Activated CD8-positive, alpha-beta T cell treated with anti-CD3 and anti-CD28 coated beads for 36 hours (primary cell): ENCODE data around the gene TBC1D21. TPM values are rescaled to one million over a fixed set of nuclear protein-coding genes. Genes with fewer than 3 reads are reported as not detected.
"Not testable (repeated sequence)": the region's sequence is repeated elsewhere in the genome, so short reads cannot be mapped to it uniquely, and the experiment has no call there.

ENCODE experiments used
- ATAC-seq: fragments of 200-7000 bp; cut with Tn5 transposase; one replicate; pipeline ENCODE4 v1.10.0; 2021; ENCODE audit warnings: mild to moderate bottlenecking, moderate library complexity
- CTCF ChIA-PET: fragments of 350-600 bp; sonication (Branson Sonifier 250); formaldehyde crosslinking; loops from one replicate; lab custom pipeline; 2021; ENCODE audit warnings: antibody characterized with exemption; lab: Charles Lee
- POLR2A ChIA-PET: fragments of 350-600 bp; sonication (Branson Sonifier 250); formaldehyde crosslinking; loops from one replicate; lab custom pipeline; 2021; ENCODE audit warnings: antibody characterized with exemption; lab: Charles Lee
- DNase-seq: peaks from one replicate; pipeline ENCODE4 v3.0.0-alpha.2; 2020
- H3K27ac Mint-ChIP-seq: one replicate; pipeline ENCODE4 v1.8.0; 2021; ENCODE audit warnings: mild to moderate bottlenecking, mixed read lengths
- H3K27me3 Mint-ChIP-seq: one replicate; pipeline ENCODE4 v1.8.0; 2021; ENCODE audit warnings: mixed read lengths
- H3K36me3 Mint-ChIP-seq: one replicate; pipeline ENCODE4 v1.8.0; 2021; ENCODE audit warnings: low read depth, mixed read lengths
- H3K4me1 Mint-ChIP-seq: one replicate; pipeline ENCODE4 v1.8.0; 2021; ENCODE audit warnings: low read depth, mixed read lengths
- H3K4me3 Mint-ChIP-seq: one replicate; pipeline ENCODE4 v1.8.0; 2021; ENCODE audit warnings: mild to moderate bottlenecking, moderate library complexity, mixed read lengths
- H3K9me3 Mint-ChIP-seq: one replicate; pipeline ENCODE4 v1.8.0; 2021; ENCODE audit warnings: mixed read lengths
- CTCF ChIP-seq: fragments of 200-600 bp; IDR thresholded peaks from one replicate; pipeline ENCODE4 v1.8.0; 2022; ENCODE audit warnings: antibody characterized with exemption, mild to moderate bottlenecking
- intact Hi-C: fragments of 100-400 bp; cut with micrococcal nuclease; formaldehyde crosslinking; loops from one replicate; pipeline ENCODE4 v1.10.0; 2022
- total RNA-seq, 2 experiments: library from RNA; stranded (reverse); gene quantifications; one replicate each; pipeline ENCODE4 v1.2.3, GENCODE V29; 2021

TBC1D21 gene
- total RNA-seq, 2 experiments from 2014 or later, result not detected

DNA sequence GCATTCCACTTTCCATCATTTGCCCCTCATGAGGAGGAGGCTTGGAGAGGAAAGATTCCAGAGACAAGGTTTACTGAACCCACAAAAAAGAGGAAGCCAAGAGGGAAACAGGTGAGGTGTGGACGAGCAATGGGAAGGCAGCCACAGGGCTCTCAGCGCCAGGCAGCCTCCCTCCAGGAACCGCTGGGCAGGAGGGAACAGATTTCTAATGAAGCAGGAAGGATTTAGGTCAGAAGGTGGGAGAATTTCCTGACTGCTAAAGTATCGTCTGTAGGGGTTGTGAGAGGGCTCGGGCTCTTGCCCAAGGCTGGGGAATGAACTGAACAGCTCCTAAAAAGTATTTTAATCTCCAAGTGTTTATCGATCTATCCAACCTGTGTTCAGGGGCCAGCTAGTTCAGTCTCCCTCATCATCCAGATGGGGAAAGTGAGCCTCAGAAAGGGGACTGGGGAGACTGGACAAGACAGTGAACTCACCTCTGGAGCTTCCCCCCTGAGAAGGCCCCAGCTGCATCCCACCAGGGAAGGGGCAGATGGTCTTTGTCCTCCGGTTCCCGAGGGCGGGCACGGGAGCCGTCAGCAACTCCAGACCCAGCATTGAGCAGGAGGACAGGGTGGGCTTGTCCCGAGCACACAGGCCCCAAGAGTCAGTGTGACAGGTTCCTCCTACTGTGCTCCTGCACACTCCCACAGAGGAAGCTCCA, 63.4 kb downstream of the TBC1D21 start:
- DNase-seq (no peak), ATAC-seq (no peak)
- Mint-ChIP-seq H3K9me3 (no peaks in the 10 kb centered on the region), H3K4me1 (peaks cover 4% of the 10 kb centered on the region), H3K36me3 (no peaks in the 10 kb centered on the region), H3K27ac (no peak overlapping the region), H3K27me3 (peaks cover 2% of the 10 kb centered on the region), H3K4me3 (no peak overlapping the region)
- intact Hi-C loops, result no loop called here
- ChIA-PET POLR2A (no interaction called here), CTCF (interaction anchor here (1.2 to 3.6 kb wide), 4 partner anchors 9 to 36 kb away, joined by 3 to 22 read pairs (median 8); no protein-coding TSS in a partner anchor)
- no peak for TF ChIP-seq CTCF

GRCh38 chr15:73937296-73937695, 63.9 kb downstream of the TBC1D21 start:
- ChIA-PET POLR2A (no interaction called here), CTCF (interaction anchor here (1.2 to 3.6 kb wide), 3 partner anchors 10 to 27 kb away, joined by 3 to 22 read pairs (median 4); no protein-coding TSS in a partner anchor)
- no peaks in the 10 kb centered on the region for H3K9me3 Mint-ChIP-seq
- peaks cover 10% of the 10 kb centered on the region for H3K4me1 Mint-ChIP-seq
- intact Hi-C loops, result no loop called here
- no peak overlapping the region for H3K27ac Mint-ChIP-seq
- no peak overlapping the region for H3K4me3 Mint-ChIP-seq
- no peak for TF ChIP-seq CTCF
- no peak for DNase-seq
- H3K27me3 Mint-ChIP-seq, result peaks cover 2% of the 10 kb centered on the region
- ATAC-seq, result no peak
- H3K36me3 Mint-ChIP-seq, result no peaks in the 10 kb centered on the region

- no peaks in the 10 kb centered on the region for H3K36me3 Mint-ChIP-seq
- TF ChIP-seq CTCF, result no peak
- no peaks in the 10 kb centered on the region for H3K9me3 Mint-ChIP-seq
- POLR2A ChIA-PET, result no interaction called here
- H3K27ac Mint-ChIP-seq, result no peak overlapping the region
- CTCF ChIA-PET, result interaction anchor here (3.6 kb wide), 1 partner anchor 10 kb away, joined by 22 read pairs; no protein-coding TSS in a partner anchor
- peaks cover 2% of the 10 kb centered on the region for H3K27me3 Mint-ChIP-seq
- no peak overlapping the region for H3K4me3 Mint-ChIP-seq
- peaks cover 14% of the 10 kb centered on the region for H3K4me1 Mint-ChIP-seq
- intact Hi-C loops, result no loop called here
- DNase-seq (no peak), ATAC-seq (no peak)
Measured at GRCh38 chr15:73937726-73938125, 64.4 kb downstream of the TBC1D21 start.

GRCh38 chr15:73938516-73938915, 65.2 kb downstream of the TBC1D21 start:
- DNase-seq, H3K36me3 Mint-ChIP-seq, H3K9me3 Mint-ChIP-seq, H3K27ac Mint-ChIP-seq, H3K27me3 Mint-ChIP-seq, ATAC-seq, intact Hi-C loops, H3K4me3 Mint-ChIP-seq: not testable (repeated sequence)
- ChIA-PET POLR2A (interaction anchor here (1.0 kb wide), 1 partner anchor 11 kb away, joined by 3 read pairs; no protein-coding TSS in a partner anchor), CTCF (interaction anchor here (0.6 to 3.6 kb wide), 2 partner anchors 11 to 13 kb away, joined by 3 to 22 read pairs; no protein-coding TSS in a partner anchor)
- peaks cover 15% of the 10 kb centered on the region for H3K4me1 Mint-ChIP-seq

Other genes starting within 250 kb of the TBC1D21 start
- 10 to 100 TPM; 27.4 to 33.6 TPM for gene NPTN, start 240.2 kb upstream of the TBC1D21 start, total RNA-seq
- under 1 TPM; 0.31 to 0.45 TPM for gene CD276, start 189.2 kb upstream of the TBC1D21 start, total RNA-seq
- gene INSYN1, start 120.2 kb upstream of the TBC1D21 start, total RNA-seq, result not detected
- gene LOXL1, start 52.9 kb downstream of the TBC1D21 start, total RNA-seq, result 1 to 10 TPM; 1.6 to 2.8 TPM
- gene STOML1, start 118.7 kb downstream of the TBC1D21 start, total RNA-seq, result 1 to 10 TPM; 5.2 to 6.5 TPM
- gene PML, start 121.2 kb downstream of the TBC1D21 start, total RNA-seq, result 10 to 100 TPM; 48.8 to 49.6 TPM
- not detected for gene GOLGA6A, start 209.0 kb downstream of the TBC1D21 start, total RNA-seq